Gastrocnemius medialis (tissue), 4 donors: ENCODE measurements around the gene EMC7. TPM values are rescaled to one million over a fixed set of nuclear protein-coding genes. Genes with fewer than 3 reads are reported as not detected.

Experiments used
- ATAC-seq, 2 donors: fragments of 150-250 bp; one replicate each; pipeline ENCODE4 v1.9.1; 2016
- DNase-seq, 2 donors: peaks; one replicate each; pipeline ENCODE4 v3.0.0-alpha.2; 2019
- H3K27ac ChIP-seq, 4 donors: fragments of 200-600 bp; sonication (generic); 1 replicate in 1 of 4; 2 replicates in 3 of 4; pipeline ENCODE4 v1.5.1; 2016 to 2018; ENCODE audit warnings: mild to moderate bottlenecking in 2 of 4, moderate library complexity in 1 of 4
- H3K27me3 ChIP-seq, 3 donors: fragments of 200-600 bp; sonication (generic) in 2 of 3; 1 replicate in 1 of 3; 2 replicates in 2 of 3; pipeline versions ENCODE4 v1.5.1 to v1.6.0; 2016 to 2019; ENCODE audit warnings: mild to moderate bottlenecking in 1 of 3, moderate library complexity in 1 of 3
- H3K36me3 ChIP-seq, 2 donors: fragments of 200-600 bp; sonication (generic) in 1 of 2; one replicate each; pipeline ENCODE4 v1.5.1; 2017 to 2018
- H3K4me1 ChIP-seq, 2 donors: fragments of 200-600 bp; sonication (generic) in 1 of 2; one replicate each; pipeline ENCODE4 v1.5.1; 2016 to 2017; ENCODE audit warnings: mild to moderate bottlenecking in 2 of 2
- H3K4me3 ChIP-seq, 4 donors: fragments of 200-600 bp; sonication (generic) in 3 of 4; 1 replicate in 1 of 4; 2 replicates in 3 of 4; pipeline ENCODE4 v1.5.1; 2016 to 2019; ENCODE audit warnings: mild to moderate bottlenecking in 2 of 4
- H3K9me3 ChIP-seq, 3 donors: fragments of 200-600 bp; sonication (generic) in 2 of 3; 1 replicate in 1 of 3; 2 replicates in 2 of 3; pipeline ENCODE4 v1.5.1; 2016 to 2019
- POLR2A ChIP-seq, 2 donors: fragments of 450-650 bp; IDR thresholded peaks; one replicate each; pipeline ENCODE4 v1.6.1; 2017; ENCODE audit warnings: antibody characterized with exemption in 2 of 2, mild to moderate bottlenecking in 2 of 2, moderate library complexity in 2 of 2
- in situ Hi-C, 4 donors: fragments of 200-750 bp; cut with MboI; loops; one replicate each; pipeline versions ENCODE4 v1.15.0 to v1.8.0; 2017; ENCODE audit warnings: low sequenced_read_pairs in 4 of 4
- intact Hi-C: fragments of 100-400 bp; cut with DNase I; formaldehyde crosslinking; loops from one replicate; pipeline ENCODE4 v1.15.1; 2023; ENCODE audit warnings: low total_unique reads
- total RNA-seq, 4 donors: library from RNA; depleted of rRNA; stranded (reverse); fragments of >200 nt; gene quantifications; one replicate each; pipeline versions ENCODE4 v1.1.0 to v1.2.3, GENCODE V29; 2016
- TF ChIP-seq, protein P1 (sequence below), 5 experiments: fragments of 450-650 bp in 3 of 5; fragments of 200-600 bp in 2 of 5; sonication (generic) in 2 of 5; IDR thresholded peaks in 4 of 5; conservative IDR thresholded peaks in 1 of 5; 1 replicate in 4 of 5; 2 replicates in 1 of 5; pipeline ENCODE4 v1.5.1; 2016 to 2019; ENCODE audit warnings: antibody characterized with exemption in 5 of 5, mild to moderate bottlenecking in 3 of 5, moderate library complexity in 3 of 5

EMC7 gene
- total RNA-seq, 4 donors from 2014 or later = 36.6 to 66.8 (median 48.3) TPM

DNA sequence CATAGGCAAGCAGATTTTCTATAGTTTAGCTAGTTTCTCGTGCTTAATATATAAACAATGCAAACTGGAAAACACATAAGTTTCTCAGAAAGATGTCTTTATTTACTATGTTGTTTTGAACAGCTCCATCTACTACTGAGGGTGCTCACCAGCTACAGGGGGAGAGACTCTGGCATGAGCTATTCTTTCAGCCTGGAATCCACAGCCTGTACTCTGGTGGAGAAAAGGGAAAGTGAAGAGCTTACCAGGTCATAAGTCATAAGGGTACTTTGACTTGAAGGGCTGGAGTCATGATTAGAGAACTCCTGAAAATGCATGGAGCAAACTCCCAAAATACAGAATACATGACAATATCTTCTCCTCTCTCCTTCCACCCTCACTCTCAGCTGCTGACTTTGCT lies 58.3 kb downstream of the EMC7 start:
- ATAC-seq = no peak
- H3K36me3 ChIP-seq = no peaks in the 10 kb centered on the region
- intact Hi-C loops (no loop called here), in situ Hi-C loops (loop anchor here in 1 of 4 donors (10.0 kb wide), 1 partner anchor 61 kb away; the partner anchor contains the start of genes EMC7 and PGBD4)
- no peaks in the 10 kb centered on the region for H3K9me3 ChIP-seq
- no peak for DNase-seq
- TF ChIP-seq, protein P1, sequence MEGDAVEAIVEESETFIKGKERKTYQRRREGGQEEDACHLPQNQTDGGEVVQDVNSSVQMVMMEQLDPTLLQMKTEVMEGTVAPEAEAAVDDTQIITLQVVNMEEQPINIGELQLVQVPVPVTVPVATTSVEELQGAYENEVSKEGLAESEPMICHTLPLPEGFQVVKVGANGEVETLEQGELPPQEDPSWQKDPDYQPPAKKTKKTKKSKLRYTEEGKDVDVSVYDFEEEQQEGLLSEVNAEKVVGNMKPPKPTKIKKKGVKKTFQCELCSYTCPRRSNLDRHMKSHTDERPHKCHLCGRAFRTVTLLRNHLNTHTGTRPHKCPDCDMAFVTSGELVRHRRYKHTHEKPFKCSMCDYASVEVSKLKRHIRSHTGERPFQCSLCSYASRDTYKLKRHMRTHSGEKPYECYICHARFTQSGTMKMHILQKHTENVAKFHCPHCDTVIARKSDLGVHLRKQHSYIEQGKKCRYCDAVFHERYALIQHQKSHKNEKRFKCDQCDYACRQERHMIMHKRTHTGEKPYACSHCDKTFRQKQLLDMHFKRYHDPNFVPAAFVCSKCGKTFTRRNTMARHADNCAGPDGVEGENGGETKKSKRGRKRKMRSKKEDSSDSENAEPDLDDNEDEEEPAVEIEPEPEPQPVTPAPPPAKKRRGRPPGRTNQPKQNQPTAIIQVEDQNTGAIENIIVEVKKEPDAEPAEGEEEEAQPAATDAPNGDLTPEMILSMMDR (IDR thresholded peaks at IDR 0.05 in 4 of 5, conservative IDR thresholded peaks at IDR 0.05 in 1 of 5) = no peak
- TF ChIP-seq POLR2A (IDR thresholded peaks at IDR 0.05) = no peak
- H3K4me3 ChIP-seq = no peak overlapping the region
- no peak overlapping the region for H3K27ac ChIP-seq
- no peaks in the 10 kb centered on the region for H3K27me3 ChIP-seq
- peaks cover 6 to 9% of the 10 kb centered on the region in 2 donors for H3K4me1 ChIP-seq

DNA sequence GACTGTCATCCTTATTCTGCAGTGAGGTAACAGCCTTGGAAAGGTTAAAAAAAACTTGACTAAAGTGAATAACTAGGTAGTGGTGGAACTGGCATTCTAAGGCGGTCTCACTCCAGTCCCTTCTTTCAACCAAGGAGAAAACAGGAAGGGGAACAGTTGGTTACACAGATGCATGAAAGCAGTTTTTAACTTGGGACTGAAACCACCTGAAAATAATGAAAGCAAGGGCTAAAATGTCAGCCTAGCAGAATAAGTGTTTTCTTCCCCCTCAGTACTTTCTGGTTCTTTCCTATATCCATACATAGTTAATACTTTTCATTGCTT lies 61.9 kb downstream of the EMC7 start:
- DNase-seq = no peak
- no peak for TF ChIP-seq POLR2A (IDR thresholded peaks at IDR 0.05)
- TF ChIP-seq, protein P1 (IDR thresholded peaks at IDR 0.05 in 4 of 5, conservative IDR thresholded peaks at IDR 0.05 in 1 of 5) = no peak
- intact Hi-C loops = loop anchor here (2.0 to 10.0 kb wide), 2 partner anchors 63 to 305 kb away; partner anchors contain the start of genes NOP10, NUTM1 and PGBD4
- no peaks in the 10 kb centered on the region for H3K36me3 ChIP-seq
- H3K4me3 ChIP-seq = peak overlapping the region in 3 of 4 donors; percentile 80 to 88 (median 83)
- H3K9me3 ChIP-seq = no peaks in the 10 kb centered on the region
- peak overlapping the region in 2 of 4 donors; percentile 87 to 93 for H3K27ac ChIP-seq
- no peaks in the 10 kb centered on the region for H3K27me3 ChIP-seq
- ATAC-seq = no peak
- in situ Hi-C loops = loop anchor here in 1 of 4 donors (10.0 kb wide), 1 partner anchor 65 kb away; the partner anchor contains the start of genes EMC7 and PGBD4
- H3K4me1 ChIP-seq = peaks cover 10 to 14% of the 10 kb centered on the region in 2 donors

DNA sequence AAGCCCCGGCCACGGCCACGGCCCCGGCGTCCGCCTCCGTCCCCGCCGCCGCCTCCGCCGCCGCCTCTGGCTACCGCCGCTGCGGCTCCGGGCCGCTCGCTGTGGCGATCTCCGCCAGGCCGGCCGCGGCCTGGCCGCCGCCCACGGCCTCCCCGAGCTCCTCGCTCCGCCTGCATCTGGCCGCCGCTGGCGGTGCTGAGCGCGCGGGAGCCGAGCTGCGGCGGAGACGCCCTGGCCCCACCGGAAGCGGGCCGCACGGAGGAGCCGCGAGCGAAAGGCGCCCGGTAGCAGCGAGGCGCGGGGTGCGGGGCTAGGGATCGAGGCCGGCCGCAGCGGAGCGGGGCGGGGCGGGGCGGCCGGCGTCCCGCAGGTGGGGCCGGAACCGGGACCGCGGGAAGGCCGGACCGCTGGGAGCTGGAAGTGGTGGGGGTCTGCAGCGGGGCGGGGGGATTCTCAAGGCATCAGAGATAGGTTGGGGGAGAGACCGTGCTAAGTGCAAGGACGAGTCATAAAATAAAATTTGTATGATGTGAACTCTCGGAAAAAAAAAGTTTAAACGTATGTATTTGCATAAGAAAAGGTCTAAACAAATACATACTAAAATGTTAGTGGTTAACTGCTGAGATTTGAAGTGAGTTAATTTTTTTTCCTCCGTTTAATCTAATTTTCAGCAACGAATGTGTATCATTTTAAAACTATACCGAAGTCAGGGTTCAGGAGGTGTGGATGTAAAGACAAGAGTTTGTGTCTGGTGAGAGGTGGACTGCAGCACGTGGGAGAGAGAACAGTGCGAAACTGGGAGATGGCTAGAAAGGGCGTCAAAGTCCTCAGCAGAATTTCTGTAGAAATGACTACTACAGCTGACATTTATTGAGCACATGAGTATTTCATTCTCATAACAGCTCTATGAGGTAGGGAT lies 62.5 kb downstream of the EMC7 start, which contains the start of gene AVEN:
TSS of gene AVEN (minus strand) at position 334 of the 919 bp plus-strand sequence. CDS start at position 176, 158 bp downstream.
- DNase-seq (peak in 1 of 2 donors; percentile 27), ATAC-seq (peak; percentile 75 to 79)
- Histone ChIP-seq H3K27me3 (no peaks in the 10 kb centered on the region), H3K27ac (peak within 1 kb of the TSS; percentile 87 to 93 (median 89)), H3K4me3 (peak within 1 kb of the TSS; percentile 78 to 88 (median 82)), H3K9me3 (no peaks in the 10 kb centered on the region), H3K36me3 (no peaks in the 10 kb centered on the region), H3K4me1 (peaks cover 10 to 14% of the 10 kb centered on the region in 2 donors)
- intact Hi-C loops (loop anchor here (1.0 to 10.0 kb wide), 3 partner anchors 64 to 306 kb away; partner anchors contain the start of genes KATNBL1, NOP10, NUTM1 and PGBD4), in situ Hi-C loops (no loop called here)
- TF ChIP-seq, protein P1 (IDR thresholded peaks at IDR 0.05 in 4 of 5, conservative IDR thresholded peaks at IDR 0.05 in 1 of 5) = no peak
- TF ChIP-seq POLR2A (IDR thresholded peaks at IDR 0.05) = no peak

DNA sequence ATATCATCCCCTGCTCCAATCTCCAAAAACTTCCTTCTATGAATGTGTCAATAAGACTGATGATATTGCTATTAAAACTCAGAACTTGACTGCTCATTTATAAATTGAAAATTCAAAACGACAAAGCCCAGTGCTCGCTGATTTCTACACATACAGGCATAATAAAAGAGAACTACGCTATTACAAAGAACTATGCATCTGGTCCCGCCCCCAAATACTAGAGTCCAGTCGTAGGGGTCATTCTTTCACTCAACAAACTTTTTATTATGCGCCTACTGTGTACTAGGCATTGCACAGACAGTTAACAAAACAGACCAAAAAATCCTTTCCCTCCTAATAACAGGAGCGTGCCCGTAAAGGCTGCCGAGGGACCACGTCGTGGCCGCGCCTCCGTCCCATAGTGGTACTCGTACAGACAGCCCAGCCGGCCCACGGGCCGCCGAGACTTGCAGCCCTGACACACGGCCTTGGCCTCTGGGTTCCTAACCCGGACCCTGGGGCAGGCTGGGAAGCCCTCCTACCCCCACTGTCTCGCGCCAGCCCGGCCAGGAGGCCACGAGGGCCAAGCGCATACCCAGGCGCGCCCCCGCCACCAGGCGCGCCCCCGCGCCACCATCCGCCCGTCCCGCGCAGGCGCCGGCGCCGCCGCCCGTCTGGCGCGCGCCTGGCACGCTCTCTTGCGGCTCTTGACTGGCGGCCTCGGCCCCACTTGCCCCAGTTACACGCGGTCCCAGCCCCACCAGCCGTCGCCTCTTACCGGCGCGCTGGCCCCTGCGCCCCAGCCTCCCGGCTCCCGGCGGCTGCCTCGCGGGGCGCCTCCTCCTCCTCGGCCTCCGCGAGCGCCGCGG lies 63.4 kb downstream of the EMC7 start:
- Histone ChIP-seq H3K36me3 (no peaks in the 10 kb centered on the region), H3K9me3 (no peaks in the 10 kb centered on the region), H3K4me1 (peaks cover 10 to 14% of the 10 kb centered on the region in 2 donors), H3K4me3 (peak overlapping the region; percentile 78 to 88 (median 82)), H3K27ac (peak overlapping the region; percentile 87 to 93 (median 89)), H3K27me3 (no peaks in the 10 kb centered on the region)
- intact Hi-C loops (loop anchor here (1.0 to 10.0 kb wide), 3 partner anchors 65 to 307 kb away; partner anchors contain the start of genes KATNBL1, NOP10, NUTM1 and PGBD4), in situ Hi-C loops (no loop called here)
- DNase-seq (peak; percentile 59 to 80), ATAC-seq (peak; percentile 93 to 95)
- TF ChIP-seq, protein P1 (IDR thresholded peaks at IDR 0.05 in 4 of 5, conservative IDR thresholded peaks at IDR 0.05 in 1 of 5) = no peak
- TF ChIP-seq POLR2A (IDR thresholded peaks at IDR 0.05) = peak; percentile 70 to 72
